HCT116 (cell line): ENCODE measurements around the gene TMPRSS11E. TPM values are rescaled to one million over a fixed set of nuclear protein-coding genes. Genes with fewer than 3 reads are reported as not detected.
"Not testable (repeated sequence)": the region's sequence is repeated elsewhere in the genome, so short reads cannot be mapped to it uniquely, and the experiment has no call there.

Experiments
- ATAC-seq: fragments of 200-7000 bp; cut with Tn5 transposase; 2 replicates; pipeline ENCODE4 v1.9.1; 2020; ENCODE audit warnings: mild to moderate bottlenecking, moderate library complexity
- BruUV-seq: library from RNA; stranded (reverse); fragments of 400-500 nt; replicated peaks from 2 replicates; lab custom pipeline; 2021; lab: Mats Ljungman, UMichigan
- CTCF ChIA-PET: fragments of 300-600 bp; sonication (Branson Sonifier 250); formaldehyde crosslinking; loops from one replicate; lab custom pipeline; 2021; ENCODE audit warnings: antibody characterized with exemption; lab: Charles Lee
- POLR2A ChIA-PET: fragments of 300-600, 350-600 bp; sonication (Branson Sonifier 250); formaldehyde crosslinking; loops from one replicate; lab custom pipeline; 2021; ENCODE audit warnings: antibody characterized with exemption; lab: Charles Lee
- RAD21 ChIA-PET, 2 experiments: fragments of 300-600 bp; sonication (Branson Sonifier 250); formaldehyde crosslinking; loops; one replicate each; lab custom pipeline; 2023; ENCODE audit warnings: low total read pairs in 2 of 2; ENCODE audit not compliant: uncharacterized antibody in 2 of 2, unreplicated experiment in 2 of 2, low non-redundant PET in 1 of 2; lab: Charles Lee
- DNase-seq: peaks from one replicate; pipeline ENCODE4 v3.0.0-alpha.2; 2010; ENCODE audit warnings: low read depth, low spot score
- H2AFZ ChIP-seq: fragments of 200-600 bp; shearing (Covaris generic), sonication (generic); 2 replicates; pipeline ENCODE4 v1.6.1; 2017; ENCODE audit warnings: low read depth, mixed run types, mixed read lengths, antibody characterized with exemption, low read length; ENCODE audit not compliant: poor library complexity, severe bottlenecking
- H3K27ac ChIP-seq: 2 replicates; pipeline ENCODE4 v1.5.1; 2012; ENCODE audit warnings: low read depth, low read length
- H3K27me3 ChIP-seq: fragments of 200-600 bp; sonication (generic); 2 replicates; pipeline ENCODE4 v1.6.1; 2016; ENCODE audit warnings: mixed run types, low read length, mixed read lengths; ENCODE audit not compliant: insufficient read depth
- H3K36me3 ChIP-seq, 2 experiments: fragments of 200-500 bp in 1 of 2; fragments of 200-600 bp in 1 of 2; sonication (Bioruptor generic) in 1 of 2; sonication (generic) in 1 of 2; 2 replicates each; pipeline versions ENCODE4 v1.5.1 to v1.6.1; 2014 to 2016; ENCODE audit warnings: low read length in 2 of 2, inconsistent platforms in 1 of 2, mixed read lengths in 1 of 2, mixed run types in 1 of 2; ENCODE audit not compliant: insufficient read depth in 2 of 2, control insufficient read depth in 1 of 2
- H3K4me1 ChIP-seq, 2 experiments: fragments of 200-600 bp in 1 of 2; sonication (generic) in 1 of 2; 2 replicates each; pipeline versions ENCODE4 v1.5.1 to v1.6.1; 2012 to 2017; ENCODE audit warnings: low read length in 2 of 2, inconsistent platforms in 1 of 2, mild to moderate bottlenecking in 1 of 2, mixed read lengths in 1 of 2, mixed run types in 1 of 2, moderate library complexity in 1 of 2; ENCODE audit not compliant: insufficient read depth in 2 of 2, control insufficient read depth in 1 of 2
- H3K4me2 ChIP-seq: fragments of 200-600 bp; sonication (generic); 2 replicates; pipeline ENCODE4 v1.6.1; 2017; ENCODE audit warnings: mixed run types, low read length, mixed read lengths
- H3K4me3 ChIP-seq, 2 experiments: fragments of 200-600 bp in 1 of 2; sonication (generic) in 1 of 2; replicated peaks in 1 of 2; 2 replicates each; pipeline ENCODE4 v1.5.1; 2011 to 2016; ENCODE audit warnings: low read length in 2 of 2, control low read depth in 1 of 2, low read depth in 1 of 2, mild to moderate bottlenecking in 1 of 2, mixed read lengths in 1 of 2, mixed run types in 1 of 2
- H3K79me2 ChIP-seq: fragments of 200-600 bp; sonication (generic); 2 replicates; pipeline ENCODE4 v1.6.1; 2017; ENCODE audit warnings: mild to moderate bottlenecking, mixed run types, low read length, moderate library complexity, mixed read lengths; ENCODE audit not compliant: insufficient read depth
- H3K9ac ChIP-seq: fragments of 200-600 bp; sonication (generic); 2 replicates; pipeline ENCODE4 v1.6.1; 2016; ENCODE audit warnings: low read length, mixed read lengths
- H3K9me2 ChIP-seq: fragments of 200-600 bp; sonication (generic), shearing (Covaris generic); 2 replicates; pipeline ENCODE4 v1.6.1; 2017; ENCODE audit warnings: mixed run types, mild to moderate bottlenecking, moderate library complexity; ENCODE audit not compliant: insufficient read depth
- H3K9me3 ChIP-seq, 2 experiments: fragments of 200-500 bp in 1 of 2; fragments of 200-600 bp in 1 of 2; sonication (Bioruptor generic) in 1 of 2; sonication (generic) in 1 of 2; 2 replicates each; pipeline ENCODE4 v1.6.1; 2014 to 2017; ENCODE audit warnings: low read length in 2 of 2, mixed read lengths in 2 of 2, inconsistent platforms in 1 of 2, low read depth in 1 of 2, mild to moderate bottlenecking in 1 of 2, mixed run types in 1 of 2, moderate library complexity in 1 of 2; ENCODE audit not compliant: control insufficient read depth in 1 of 2, insufficient read depth in 1 of 2
- H4K20me1 ChIP-seq: fragments of 200-600 bp; sonication (generic), shearing (Covaris generic); 2 replicates; pipeline ENCODE4 v1.6.1; 2017; ENCODE audit warnings: mixed run types, mild to moderate bottlenecking, moderate library complexity; ENCODE audit not compliant: insufficient read depth
- ATF3 ChIP-seq: IDR thresholded peaks from 2 replicates; pipeline ENCODE4 v1.6.1; 2012
- CBX3 ChIP-seq: IDR thresholded peaks from 2 replicates; pipeline ENCODE4 v1.6.1; 2012; ENCODE audit warnings: low read depth
- CTCF ChIP-seq, 3 experiments: fragments of 200-600 bp in 1 of 3; sonication (generic) in 1 of 3; IDR thresholded peaks in 2 of 3; conservative IDR thresholded peaks in 1 of 3; 2 replicates each; pipeline ENCODE4 v1.5.1; 2012 to 2017; ENCODE audit warnings: low read depth in 2 of 3, low read length in 2 of 3, antibody characterized with exemption in 1 of 3, borderline replicate concordance in 1 of 3, control low read depth in 1 of 3, mild to moderate bottlenecking in 1 of 3, mixed read lengths in 1 of 3, mixed run types in 1 of 3, moderate library complexity in 1 of 3; ENCODE audit not compliant: insufficient read depth in 1 of 3
- EZH2 ChIP-seq: fragments of 200-600 bp; sonication (generic); IDR thresholded peaks from 2 replicates; pipeline ENCODE4 v1.6.1; 2017; ENCODE audit warnings: antibody characterized with exemption, mixed run types
- JUND ChIP-seq: IDR thresholded peaks from 2 replicates; pipeline ENCODE4 v1.6.1; 2012
- MAX ChIP-seq: IDR thresholded peaks from 2 replicates; pipeline ENCODE4 v1.6.1; 2012
- POLR2A ChIP-seq: IDR thresholded peaks from 2 replicates; pipeline ENCODE4 v1.7.0; 2011; ENCODE audit warnings: borderline replicate concordance; ENCODE audit not compliant: insufficient read depth, insufficient read length; ENCODE audit errors: extremely low read depth
- POLR2AphosphoS5 ChIP-seq: IDR thresholded peaks from 2 replicates; pipeline ENCODE4 v1.6.1; 2011; ENCODE audit warnings: mild to moderate bottlenecking, low read depth, low read length, moderate library complexity
- RAD21 ChIP-seq: IDR thresholded peaks from 2 replicates; pipeline ENCODE4 v1.6.1; 2012; ENCODE audit warnings: low read depth, mild to moderate bottlenecking
- SP1 ChIP-seq: IDR thresholded peaks from 2 replicates; pipeline ENCODE4 v1.6.1; 2012; ENCODE audit warnings: low read depth
- SRF ChIP-seq: IDR thresholded peaks from 2 replicates; pipeline ENCODE4 v1.6.1; 2012; ENCODE audit warnings: low read depth
- TCF7L2 ChIP-seq: IDR thresholded peaks from 2 replicates; pipeline ENCODE4 v1.7.0; 2011; ENCODE audit warnings: borderline replicate concordance, inconsistent platforms; ENCODE audit not compliant: insufficient read depth, insufficient read length; ENCODE audit errors: extremely low read depth
- ZFX ChIP-seq: fragments of 450-650 bp; IDR thresholded peaks from 2 replicates; pipeline ENCODE4 v1.6.1; 2017
- ZNF274 ChIP-seq: fragments of 200-500 bp; sonication (Bioruptor generic); IDR thresholded peaks from 2 replicates; pipeline ENCODE4 v1.6.1; 2014; ENCODE audit warnings: mild to moderate bottlenecking, low read depth, low read length, inconsistent platforms
- intact Hi-C: fragments of 100-400 bp; cut with micrococcal nuclease; formaldehyde crosslinking; loops from 2 replicates; pipeline ENCODE4 v1.10.0; 2022
- total RNA-seq: library from RNA; stranded (reverse); gene quantifications from one replicate; pipeline ENCODE4 v1.2.1, GENCODE V29; 2021; ENCODE audit not compliant: unreplicated experiment

Gene TMPRSS11E
- total RNA-seq, 1 experiment from 2014 or later: not detected

GRCh38 chr4:68536375-68536774 is 89.1 kb downstream of the TMPRSS11E start:
- Histone ChIP-seq H3K9ac (no peak overlapping the region), H4K20me1 (no peaks in the 10 kb centered on the region), H3K27me3 (no peaks in the 10 kb centered on the region), H3K4me3 (no peak overlapping the region), H3K4me1 (no peaks in the 10 kb centered on the region), H3K4me2 (no peak overlapping the region), H3K36me3 (no peaks in the 10 kb centered on the region), H3K79me2 (no peaks in the 10 kb centered on the region), H3K9me3 (no peaks in the 10 kb centered on the region), H2AFZ (no peak overlapping the region), H3K27ac (no peak overlapping the region), H3K9me2 (no peaks in the 10 kb centered on the region)
- ChIA-PET RAD21 (no interaction called here), POLR2A (no interaction called here), CTCF (no interaction called here)
- DNase-seq (no peak), ATAC-seq (no peak)
- intact Hi-C loops: no loop called here
- TF ChIP-seq MAX: no peak
- no peak for TF ChIP-seq SRF
- TF ChIP-seq EZH2: no peak
- no peak for TF ChIP-seq ZNF274
- no peak for TF ChIP-seq POLR2AphosphoS5
- TF ChIP-seq RAD21: no peak
- no peak for TF ChIP-seq ZFX
- TF ChIP-seq TCF7L2: no peak
- TF ChIP-seq CTCF (IDR thresholded peaks at IDR 0.05 in 2 of 3, conservative IDR thresholded peaks at IDR 0.05 in 1 of 3; ENCODE audit: borderline replicate concordance in 1 of 3, insufficient read depth in 1 of 3, low read depth in 2 of 3, low read length in 2 of 3): no peak
- TF ChIP-seq POLR2A: no peak
- TF ChIP-seq SP1: no peak
- TF ChIP-seq ATF3: no peak
- no peak for TF ChIP-seq JUND
- no peak for TF ChIP-seq CBX3
- no TSS peak for BruUV-seq

- H2AFZ ChIP-seq, H3K9me3 ChIP-seq, H3K27me3 ChIP-seq, BruUV-seq, H3K4me2 ChIP-seq, DNase-seq, H3K27ac ChIP-seq, ATAC-seq, intact Hi-C loops, H3K36me3 ChIP-seq, H3K9me2 ChIP-seq, H3K4me1 ChIP-seq, H3K79me2 ChIP-seq, H3K9ac ChIP-seq, H3K4me3 ChIP-seq, CTCF ChIA-PET, POLR2A ChIA-PET, RAD21 ChIA-PET, H4K20me1 ChIP-seq: not testable (repeated sequence)
Measured at GRCh38 chr4:68542742-68543141, 95.5 kb downstream of the TMPRSS11E start.
